COR-L47 (cell line): ENCODE data around the gene TMF1.

Source experiments
- DNase-seq: peaks from one replicate; lab custom pipeline; 2025; lab: John Stamatoyannopoulos, UW

TMF1 gene, protein sequence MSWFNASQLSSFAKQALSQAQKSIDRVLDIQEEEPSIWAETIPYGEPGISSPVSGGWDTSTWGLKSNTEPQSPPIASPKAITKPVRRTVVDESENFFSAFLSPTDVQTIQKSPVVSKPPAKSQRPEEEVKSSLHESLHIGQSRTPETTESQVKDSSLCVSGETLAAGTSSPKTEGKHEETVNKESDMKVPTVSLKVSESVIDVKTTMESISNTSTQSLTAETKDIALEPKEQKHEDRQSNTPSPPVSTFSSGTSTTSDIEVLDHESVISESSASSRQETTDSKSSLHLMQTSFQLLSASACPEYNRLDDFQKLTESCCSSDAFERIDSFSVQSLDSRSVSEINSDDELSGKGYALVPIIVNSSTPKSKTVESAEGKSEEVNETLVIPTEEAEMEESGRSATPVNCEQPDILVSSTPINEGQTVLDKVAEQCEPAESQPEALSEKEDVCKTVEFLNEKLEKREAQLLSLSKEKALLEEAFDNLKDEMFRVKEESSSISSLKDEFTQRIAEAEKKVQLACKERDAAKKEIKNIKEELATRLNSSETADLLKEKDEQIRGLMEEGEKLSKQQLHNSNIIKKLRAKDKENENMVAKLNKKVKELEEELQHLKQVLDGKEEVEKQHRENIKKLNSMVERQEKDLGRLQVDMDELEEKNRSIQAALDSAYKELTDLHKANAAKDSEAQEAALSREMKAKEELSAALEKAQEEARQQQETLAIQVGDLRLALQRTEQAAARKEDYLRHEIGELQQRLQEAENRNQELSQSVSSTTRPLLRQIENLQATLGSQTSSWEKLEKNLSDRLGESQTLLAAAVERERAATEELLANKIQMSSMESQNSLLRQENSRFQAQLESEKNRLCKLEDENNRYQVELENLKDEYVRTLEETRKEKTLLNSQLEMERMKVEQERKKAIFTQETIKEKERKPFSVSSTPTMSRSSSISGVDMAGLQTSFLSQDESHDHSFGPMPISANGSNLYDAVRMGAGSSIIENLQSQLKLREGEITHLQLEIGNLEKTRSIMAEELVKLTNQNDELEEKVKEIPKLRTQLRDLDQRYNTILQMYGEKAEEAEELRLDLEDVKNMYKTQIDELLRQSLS

GRCh38 chr3:69051756-69052471, at the start of gene TMF1:
TSS of gene TMF1 (minus strand) at chr3:69052333. CDS start at chr3:69052086, 247 bp downstream.
- no peak for DNase-seq

- DNase-seq: no peak
Observed at GRCh38 chr3:69099576-69099975, 47.4 kb upstream of the TMF1 start.

- no peak for DNase-seq
Observed at GRCh38 chr3:69097407-69098086, 45.4 kb upstream of the TMF1 start.

DNA sequence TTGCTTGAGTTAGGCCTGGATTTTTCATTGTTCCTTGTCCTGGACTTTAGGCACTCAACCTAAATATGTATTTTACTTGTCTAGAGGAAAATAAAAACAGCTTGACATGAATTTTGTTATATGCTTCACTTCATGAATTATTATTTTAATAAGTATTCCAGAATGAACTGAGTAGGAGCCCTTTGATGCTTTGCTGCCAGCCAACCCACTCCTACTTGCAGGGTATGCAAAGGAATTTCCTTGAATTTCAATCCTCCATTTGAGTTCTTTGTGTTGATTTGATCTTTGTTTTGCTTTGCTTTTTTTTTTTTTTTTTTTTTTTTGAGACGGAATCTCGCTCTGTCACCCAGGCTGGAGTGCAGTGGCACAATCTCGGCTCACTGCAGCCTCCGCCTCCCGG, 44.2 kb upstream of the TMF1 start:
- no peak for DNase-seq

DNA sequence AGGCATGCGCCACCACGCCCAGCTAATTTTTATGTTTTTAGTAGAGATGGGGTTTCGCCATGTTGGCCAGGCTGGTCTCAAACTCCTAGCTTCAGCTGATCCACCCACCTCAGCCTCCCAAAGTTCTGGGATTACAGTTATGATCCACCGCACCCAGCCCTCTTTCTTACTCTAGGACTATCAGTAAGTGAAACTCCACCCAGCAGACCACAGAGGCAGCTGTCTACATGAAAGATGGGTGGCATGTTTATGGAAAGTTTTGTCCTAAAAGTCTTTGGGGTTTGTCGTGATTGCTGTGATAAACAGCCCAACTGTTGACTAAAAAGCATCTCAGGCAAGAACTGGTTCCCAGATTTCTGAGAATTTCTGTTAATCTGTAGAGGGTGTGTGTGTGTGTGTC, 43.5 kb upstream of the TMF1 start:
- no peak for DNase-seq

- DNase-seq: no peak
Observed at GRCh38 chr3:69094467-69095205, 42.5 kb upstream of the TMF1 start.

- no peak for DNase-seq
Observed at GRCh38 chr3:69092030-69092516, 39.9 kb upstream of the TMF1 start.

DNA sequence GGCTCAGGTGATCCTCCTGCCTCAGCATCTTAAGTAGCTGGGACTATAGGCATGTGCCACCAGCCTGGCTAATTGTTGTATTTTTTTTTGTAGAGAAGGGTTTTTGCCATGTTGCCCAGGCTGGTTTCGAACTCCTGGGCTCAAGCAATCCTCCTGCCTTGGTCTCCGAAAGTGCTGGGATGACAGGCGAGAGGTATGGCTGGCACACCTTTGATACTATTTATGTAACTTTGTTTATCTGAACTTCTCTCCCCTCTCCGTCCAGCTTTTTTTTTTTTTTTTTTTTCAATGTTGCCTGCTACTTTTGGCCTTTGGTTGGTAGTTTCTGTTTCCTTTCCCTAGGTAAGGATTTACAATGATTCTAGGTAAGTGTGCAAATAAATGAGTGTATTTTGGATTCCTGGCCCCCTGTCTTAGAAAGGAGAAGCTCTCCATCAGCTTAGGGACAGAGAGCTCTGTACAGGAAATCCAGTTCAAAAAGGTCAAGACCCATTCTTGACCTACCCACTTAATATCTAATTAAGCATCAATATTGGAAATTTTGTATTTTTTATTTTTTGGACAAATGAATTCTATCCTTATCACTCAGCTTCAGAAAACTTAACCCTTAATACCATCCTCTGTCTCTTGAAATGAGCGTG, 39.4 kb upstream of the TMF1 start:
- no peak for DNase-seq

DNA sequence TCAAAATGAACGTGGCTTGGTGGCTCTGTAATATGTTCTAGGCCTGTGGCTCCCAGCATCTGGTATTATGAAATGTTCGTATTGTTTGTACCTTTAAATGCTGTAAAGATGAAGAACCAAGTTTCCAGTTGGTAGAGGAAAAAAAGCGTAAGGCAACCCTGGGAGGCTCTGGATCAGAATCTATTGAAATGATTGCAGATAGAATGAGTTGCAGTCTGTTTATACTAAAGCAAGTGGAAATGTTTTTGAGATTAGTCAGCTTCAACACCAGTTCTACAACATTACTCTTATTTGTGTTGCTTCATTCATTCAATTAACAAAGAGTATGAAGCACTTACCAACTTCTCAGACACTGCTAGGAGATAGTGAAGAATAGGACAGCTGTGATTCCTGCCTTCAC, 37.9 kb upstream of the TMF1 start:
- no peak for DNase-seq

GRCh38 chr3:69088063-69088462, 35.9 kb upstream of the TMF1 start:
- no peak for DNase-seq

- no peak for DNase-seq
Observed at GRCh38 chr3:69087030-69087791, 35.1 kb upstream of the TMF1 start.

DNA sequence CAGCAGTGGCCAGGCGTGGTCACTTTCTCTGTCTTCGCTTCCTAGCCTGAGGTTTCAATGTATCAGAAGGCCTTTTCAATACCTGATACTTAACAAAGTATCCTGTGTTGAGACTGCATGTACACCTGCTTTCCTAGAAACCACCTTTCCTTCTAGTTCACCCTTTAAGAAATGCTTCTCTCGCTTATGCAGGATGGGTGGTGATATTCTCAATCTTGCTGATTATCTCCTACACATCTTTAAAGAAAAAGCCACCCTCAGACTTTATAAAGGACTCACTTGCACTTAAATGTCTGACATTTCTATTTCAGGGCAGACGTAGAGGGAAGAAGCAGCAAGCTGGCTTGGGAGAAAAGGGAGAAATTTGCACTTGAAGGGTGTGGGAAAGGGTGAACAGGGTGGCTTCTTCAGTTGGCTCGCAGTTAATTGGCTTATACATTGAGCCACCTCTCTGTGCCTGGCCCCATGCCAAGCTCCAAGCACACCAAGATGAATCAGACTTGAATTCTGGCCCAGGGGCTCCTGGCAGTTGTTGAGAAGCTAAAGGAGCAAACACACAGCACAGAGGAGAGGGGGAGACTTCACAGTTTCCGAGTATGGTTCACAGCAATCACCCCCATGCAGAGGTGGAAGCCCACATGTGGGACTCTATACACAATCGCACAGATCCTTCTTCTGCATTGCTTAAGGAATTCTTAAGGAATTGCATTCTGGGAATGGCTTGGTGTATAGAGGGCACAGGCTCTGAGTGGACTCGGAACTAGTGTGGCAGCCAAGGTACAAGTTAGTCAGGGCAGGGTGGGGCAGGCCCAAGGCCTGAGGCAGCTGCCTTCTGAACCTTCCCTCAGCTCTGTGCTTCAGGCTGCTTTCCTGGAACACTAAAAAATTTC, 33.9 kb upstream of the TMF1 start:
- peak; percentile 27 for DNase-seq

- DNase-seq: no peak
Observed at GRCh38 chr3:69085168-69085832, 33.2 kb upstream of the TMF1 start.

DNA sequence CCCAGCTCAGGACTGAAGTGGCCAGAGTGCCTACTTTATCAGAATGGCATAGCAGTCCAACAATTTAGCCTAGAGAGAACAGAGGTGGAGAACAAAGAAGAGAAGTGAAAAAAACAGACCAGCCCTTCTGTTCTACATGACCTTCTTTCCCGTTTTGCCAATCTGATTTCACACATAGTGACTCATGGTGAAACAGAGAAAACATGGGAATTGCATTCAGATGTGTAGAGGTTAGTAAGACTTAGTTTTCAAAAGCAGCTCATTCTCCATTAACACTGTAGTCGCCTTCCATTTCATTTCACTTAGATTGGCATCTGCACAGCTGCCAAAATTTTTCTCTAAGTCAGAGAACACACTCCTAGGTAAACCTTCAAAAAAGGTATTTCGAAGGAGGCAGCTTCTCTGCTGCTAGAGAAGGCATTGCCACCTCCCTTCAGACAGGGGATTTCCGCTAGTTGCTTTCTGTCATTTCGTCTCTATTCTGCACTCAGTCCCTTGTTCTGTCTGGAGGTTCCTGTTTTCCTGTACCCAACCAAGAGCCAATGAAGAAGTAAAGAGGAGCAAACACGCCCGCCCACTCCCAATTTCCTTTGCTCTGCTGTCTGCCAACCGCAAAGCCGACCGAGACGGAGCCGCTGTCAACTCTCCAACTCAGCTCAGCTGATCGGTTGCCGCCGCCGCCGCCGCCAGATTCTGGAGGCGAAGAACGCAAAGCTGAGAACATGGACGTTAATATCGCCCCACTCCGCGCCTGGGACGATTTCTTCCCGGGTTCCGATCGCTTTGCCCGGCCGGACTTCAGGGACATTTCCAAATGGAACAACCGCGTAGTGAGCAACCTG, 32.4 kb upstream of the TMF1 start, which contains the start of gene ARL6IP5:
ARL6IP5 (plus strand) TSS at position 612 of the 842 bp plus-strand sequence; CDS start at position 723, 111 bp downstream.
- peak; percentile 75 for DNase-seq

DNA sequence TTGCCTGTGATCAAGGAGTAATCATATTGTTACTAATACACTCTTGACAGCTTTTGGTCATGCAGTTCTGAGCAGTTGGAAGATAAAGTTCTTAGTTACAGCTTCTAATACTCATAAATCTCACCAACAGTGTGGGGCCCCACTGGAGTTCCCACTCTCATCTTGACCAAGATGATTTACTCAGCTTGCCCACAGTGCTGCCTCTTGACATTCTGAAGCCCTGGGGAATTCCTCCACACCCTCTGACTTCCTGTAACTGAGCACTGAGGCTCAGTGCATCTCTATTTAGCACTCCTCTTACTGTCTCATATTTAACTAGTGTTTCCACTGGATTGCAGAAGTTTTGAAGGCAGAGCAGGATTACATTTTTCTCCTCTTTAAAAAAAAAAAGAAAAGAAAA, 30.7 kb upstream of the TMF1 start:
- no peak for DNase-seq

GRCh38 chr3:69082361-69082760, 30.2 kb upstream of the TMF1 start:
- DNase-seq: no peak
